22Rv1 (cell line): ENCODE results near the gene PARD3B.

Experiments
- H3K27ac ChIP-seq: fragments of 450-650 bp; 2 replicates; pipeline ENCODE4 v1.5.1; 2017
- ZFX ChIP-seq: fragments of 450-650 bp; IDR thresholded peaks from 2 replicates; pipeline ENCODE4 v1.6.1; 2017; ENCODE audit warnings: antibody characterized with exemption, borderline replicate concordance
- TF ChIP-seq, protein P1 (sequence below): fragments of 450-650 bp; IDR thresholded peaks from 2 replicates; pipeline ENCODE4 v1.5.1; 2017; ENCODE audit warnings: mild to moderate bottlenecking

The PARD3B gene, protein sequence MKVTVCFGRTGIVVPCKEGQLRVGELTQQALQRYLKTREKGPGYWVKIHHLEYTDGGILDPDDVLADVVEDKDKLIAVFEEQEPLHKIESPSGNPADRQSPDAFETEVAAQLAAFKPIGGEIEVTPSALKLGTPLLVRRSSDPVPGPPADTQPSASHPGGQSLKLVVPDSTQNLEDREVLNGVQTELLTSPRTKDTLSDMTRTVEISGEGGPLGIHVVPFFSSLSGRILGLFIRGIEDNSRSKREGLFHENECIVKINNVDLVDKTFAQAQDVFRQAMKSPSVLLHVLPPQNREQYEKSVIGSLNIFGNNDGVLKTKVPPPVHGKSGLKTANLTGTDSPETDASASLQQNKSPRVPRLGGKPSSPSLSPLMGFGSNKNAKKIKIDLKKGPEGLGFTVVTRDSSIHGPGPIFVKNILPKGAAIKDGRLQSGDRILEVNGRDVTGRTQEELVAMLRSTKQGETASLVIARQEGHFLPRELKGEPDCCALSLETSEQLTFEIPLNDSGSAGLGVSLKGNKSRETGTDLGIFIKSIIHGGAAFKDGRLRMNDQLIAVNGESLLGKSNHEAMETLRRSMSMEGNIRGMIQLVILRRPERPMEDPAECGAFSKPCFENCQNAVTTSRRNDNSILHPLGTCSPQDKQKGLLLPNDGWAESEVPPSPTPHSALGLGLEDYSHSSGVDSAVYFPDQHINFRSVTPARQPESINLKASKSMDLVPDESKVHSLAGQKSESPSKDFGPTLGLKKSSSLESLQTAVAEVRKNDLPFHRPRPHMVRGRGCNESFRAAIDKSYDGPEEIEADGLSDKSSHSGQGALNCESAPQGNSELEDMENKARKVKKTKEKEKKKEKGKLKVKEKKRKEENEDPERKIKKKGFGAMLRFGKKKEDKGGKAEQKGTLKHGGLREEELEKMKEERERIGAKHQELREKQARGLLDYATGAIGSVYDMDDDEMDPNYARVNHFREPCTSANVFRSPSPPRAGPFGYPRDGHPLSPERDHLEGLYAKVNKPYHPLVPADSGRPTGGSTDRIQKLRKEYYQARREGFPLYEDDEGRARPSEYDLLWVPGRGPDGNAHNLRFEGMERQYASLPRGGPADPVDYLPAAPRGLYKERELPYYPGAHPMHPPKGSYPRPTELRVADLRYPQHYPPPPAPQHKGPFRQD (N-terminal part only)

DNA sequence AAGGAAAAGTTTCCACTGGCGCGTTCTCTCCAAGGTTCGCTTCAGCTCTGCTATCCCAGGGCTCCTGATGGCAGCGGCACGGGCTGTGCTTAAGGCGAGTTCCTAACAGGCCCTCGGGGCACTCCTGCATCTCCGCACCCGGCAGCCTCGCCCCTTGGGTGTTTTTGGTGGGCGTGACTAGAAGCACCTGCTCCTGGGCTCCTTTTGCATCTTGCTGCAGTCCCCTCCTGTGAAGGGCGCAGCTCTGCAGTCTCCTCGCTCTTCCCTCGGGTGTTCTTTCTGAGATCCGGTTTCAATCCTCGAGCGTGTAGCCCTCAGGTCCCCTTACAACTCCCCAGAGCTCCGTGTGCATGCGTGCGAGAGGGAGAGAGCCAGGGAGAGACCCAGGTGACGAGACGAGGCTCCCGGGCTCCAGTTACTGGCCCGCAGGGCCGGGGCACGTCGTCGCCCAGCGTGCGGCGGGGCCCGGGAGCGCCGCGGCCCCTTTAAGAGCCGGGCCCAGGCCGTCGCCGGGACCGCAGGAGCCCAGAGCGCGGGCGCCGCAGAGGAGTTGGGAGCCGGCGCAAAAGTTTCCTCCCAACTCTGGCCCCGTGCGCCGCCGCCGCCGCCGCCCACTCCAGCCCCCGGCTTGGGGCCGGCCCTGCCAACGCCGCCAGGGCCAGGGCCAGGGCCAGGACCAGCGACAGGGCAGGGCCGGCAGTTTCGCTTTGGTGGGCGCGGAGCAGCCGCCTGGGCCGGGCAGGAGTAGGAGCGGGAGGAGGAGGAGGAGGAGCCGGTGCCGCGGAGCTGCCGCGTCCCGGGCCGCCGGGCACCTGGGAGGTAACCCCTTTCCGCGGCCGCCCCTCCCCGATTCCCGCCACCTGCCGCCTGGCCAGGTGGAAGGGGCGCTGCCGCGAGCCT is at the start of gene PARD3B:
PARD3B (plus strand) TSS at position 515 of the 900 bp plus-strand sequence. CDS start 525 bp downstream, outside the sequence.
- peak within 1 kb of the TSS; percentile 77 for H3K27ac ChIP-seq
- TF ChIP-seq, protein P1, sequence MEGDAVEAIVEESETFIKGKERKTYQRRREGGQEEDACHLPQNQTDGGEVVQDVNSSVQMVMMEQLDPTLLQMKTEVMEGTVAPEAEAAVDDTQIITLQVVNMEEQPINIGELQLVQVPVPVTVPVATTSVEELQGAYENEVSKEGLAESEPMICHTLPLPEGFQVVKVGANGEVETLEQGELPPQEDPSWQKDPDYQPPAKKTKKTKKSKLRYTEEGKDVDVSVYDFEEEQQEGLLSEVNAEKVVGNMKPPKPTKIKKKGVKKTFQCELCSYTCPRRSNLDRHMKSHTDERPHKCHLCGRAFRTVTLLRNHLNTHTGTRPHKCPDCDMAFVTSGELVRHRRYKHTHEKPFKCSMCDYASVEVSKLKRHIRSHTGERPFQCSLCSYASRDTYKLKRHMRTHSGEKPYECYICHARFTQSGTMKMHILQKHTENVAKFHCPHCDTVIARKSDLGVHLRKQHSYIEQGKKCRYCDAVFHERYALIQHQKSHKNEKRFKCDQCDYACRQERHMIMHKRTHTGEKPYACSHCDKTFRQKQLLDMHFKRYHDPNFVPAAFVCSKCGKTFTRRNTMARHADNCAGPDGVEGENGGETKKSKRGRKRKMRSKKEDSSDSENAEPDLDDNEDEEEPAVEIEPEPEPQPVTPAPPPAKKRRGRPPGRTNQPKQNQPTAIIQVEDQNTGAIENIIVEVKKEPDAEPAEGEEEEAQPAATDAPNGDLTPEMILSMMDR: no peak
- no peak for TF ChIP-seq ZFX

DNA sequence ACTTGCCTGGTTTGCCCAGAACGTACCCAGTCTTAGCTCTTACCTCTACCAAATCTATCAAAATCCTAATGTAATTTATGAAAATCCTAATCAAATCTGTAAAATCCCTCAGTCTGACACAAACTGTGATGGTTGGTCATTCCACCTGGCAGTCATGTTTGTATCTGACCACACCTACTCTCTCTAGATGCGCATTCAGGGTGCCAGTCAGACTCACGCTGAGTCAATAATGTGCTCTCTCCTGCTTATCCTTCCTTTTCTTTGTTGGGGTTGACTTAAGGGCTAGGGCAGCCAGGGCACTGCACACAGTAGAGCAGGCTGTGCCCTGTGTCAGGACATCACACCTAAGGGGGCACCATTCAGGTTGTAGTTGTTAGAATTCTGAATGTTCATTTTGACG is 48.5 kb upstream of the PARD3B start:
- H3K27ac ChIP-seq: no peak overlapping the region
- no peak for TF ChIP-seq ZFX
- TF ChIP-seq, protein P1: no peak

DNA sequence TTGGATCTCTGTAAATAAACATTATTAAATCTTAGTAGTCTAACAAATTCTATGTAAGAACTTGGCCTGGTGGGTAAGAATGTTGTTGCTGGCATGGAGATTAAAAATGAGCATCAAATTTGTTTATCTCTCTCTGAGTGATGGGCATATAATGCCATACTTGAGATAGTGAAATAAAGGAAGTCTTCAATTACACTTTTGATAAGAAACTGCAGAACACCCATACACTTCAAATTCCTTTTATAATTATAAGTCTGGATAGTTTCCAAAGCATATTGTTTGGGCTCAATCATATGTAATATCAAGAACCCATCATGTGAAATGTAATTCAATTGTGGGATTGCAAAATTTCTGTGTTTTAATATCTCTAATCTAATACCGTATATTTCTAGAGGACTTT is 47.4 kb upstream of the PARD3B start:
- TF ChIP-seq ZFX: no peak
- TF ChIP-seq, protein P1: no peak
- no peak overlapping the region for H3K27ac ChIP-seq

DNA sequence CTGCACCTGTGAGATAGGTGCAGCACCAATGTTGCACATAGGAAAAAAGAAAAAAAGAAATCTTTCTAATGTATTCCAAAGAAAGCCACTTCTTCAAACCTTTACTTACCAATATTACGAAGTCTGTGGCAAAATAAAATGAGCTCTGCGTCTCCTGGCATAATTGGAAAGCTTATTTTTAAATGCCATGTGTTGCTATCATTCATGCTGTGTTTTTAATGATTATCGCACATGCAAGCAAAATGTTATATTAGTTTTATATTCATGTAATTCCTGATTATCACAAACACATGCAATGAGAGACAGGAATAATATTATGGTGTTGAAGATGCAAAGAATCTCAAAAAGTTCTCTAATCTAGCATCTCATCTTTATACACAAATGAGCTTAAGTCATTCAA is 47.0 kb upstream of the PARD3B start:
- no peak overlapping the region for H3K27ac ChIP-seq
- TF ChIP-seq, protein P1: no peak
- no peak for TF ChIP-seq ZFX

DNA sequence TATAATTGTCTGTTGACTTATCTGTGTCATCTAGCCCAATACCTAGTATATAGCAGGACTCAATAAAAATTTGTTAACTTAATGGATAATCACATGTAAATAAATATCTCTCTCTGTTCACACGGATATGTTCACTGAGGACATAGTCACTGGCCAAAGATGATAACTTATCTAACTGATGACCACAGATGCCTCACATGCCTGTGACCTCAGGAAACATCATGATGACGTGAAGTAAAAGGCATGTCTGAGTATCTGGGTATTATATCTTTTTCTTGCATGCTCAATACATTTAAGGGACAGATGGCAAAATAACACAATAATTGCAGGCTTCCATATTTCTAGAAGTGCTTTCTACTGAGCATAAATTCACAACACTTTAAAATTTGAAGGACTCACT is 41.4 kb upstream of the PARD3B start:
- no peak for TF ChIP-seq ZFX
- TF ChIP-seq, protein P1: no peak
- no peak overlapping the region for H3K27ac ChIP-seq

DNA sequence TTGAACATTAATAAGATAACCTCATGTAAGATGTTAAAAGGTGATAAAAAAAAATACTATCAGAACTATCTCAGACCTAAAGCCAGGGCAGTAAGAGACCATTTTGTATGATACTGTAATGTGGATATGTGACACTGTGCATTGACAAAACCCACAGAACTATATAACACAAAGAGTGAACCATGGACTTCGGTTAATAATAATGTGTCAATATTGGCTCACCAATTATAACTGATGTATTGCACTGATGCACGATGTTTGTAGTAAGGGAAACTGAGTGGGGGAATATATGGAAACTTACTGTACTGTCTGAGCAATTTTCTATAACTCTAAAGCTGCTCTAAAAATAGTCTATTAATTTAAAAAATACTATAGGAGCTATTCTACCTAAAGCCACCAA is 40.7 kb upstream of the PARD3B start:
- H3K27ac ChIP-seq: no peak overlapping the region
- no peak for TF ChIP-seq ZFX
- TF ChIP-seq, protein P1: no peak
